GM19397 (cell line): Measurements from ENCODE around the gene INHA.

Experiments
- ATAC-seq: cut with Tn5 transposase; IDR thresholded peaks from one replicate; pipeline ENCODE4 v1.9.1; 2021; ENCODE audit warnings: mild to moderate bottlenecking, moderate library complexity; ENCODE audit not compliant: unreplicated experiment

INHA gene

DNA sequence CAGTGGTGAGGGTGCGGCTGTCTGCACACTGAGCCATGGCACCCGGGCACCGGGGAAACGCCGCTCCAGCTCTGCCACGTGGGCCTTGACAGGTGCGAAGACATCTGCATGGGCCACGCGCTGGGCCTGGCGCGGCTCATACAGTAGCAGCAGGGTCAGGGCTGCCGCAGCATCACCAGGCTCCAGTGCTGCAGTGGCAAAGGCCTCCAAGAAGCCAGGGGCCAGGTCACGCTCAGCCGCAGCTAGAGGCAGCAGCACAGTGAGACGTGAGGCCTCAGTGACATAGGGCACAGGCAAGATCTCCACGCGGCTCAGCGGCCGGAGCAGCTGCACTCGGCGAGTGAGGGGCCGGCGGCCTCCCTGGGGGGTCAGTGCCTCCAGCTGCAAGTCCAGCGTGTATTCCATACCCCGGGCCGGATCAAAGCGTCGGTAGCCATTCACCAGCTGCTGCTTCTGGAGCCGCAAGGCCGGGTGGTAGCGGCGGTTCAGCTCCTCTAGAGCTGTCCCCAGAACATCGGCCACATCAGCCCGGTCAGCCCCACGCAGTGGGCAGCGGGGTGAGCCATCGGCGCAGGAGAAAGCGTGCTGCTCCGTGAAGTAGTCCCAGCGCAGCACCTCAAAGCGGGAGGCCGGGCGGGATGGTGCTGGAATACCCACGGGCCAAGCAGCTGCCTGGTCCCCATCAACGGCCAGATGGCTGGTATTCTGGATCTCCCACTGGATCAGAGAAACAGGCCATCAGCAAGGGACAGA is 32.0 kb upstream of the INHA start:
- no peak for ATAC-seq

GRCh38 chr2:219540784-219541504 is 31.2 kb upstream of the INHA start:
- ATAC-seq = no peak

GRCh38 chr2:219541611-219542180 is 30.4 kb upstream of the INHA start:
- peak; percentile 41 for ATAC-seq

DNA sequence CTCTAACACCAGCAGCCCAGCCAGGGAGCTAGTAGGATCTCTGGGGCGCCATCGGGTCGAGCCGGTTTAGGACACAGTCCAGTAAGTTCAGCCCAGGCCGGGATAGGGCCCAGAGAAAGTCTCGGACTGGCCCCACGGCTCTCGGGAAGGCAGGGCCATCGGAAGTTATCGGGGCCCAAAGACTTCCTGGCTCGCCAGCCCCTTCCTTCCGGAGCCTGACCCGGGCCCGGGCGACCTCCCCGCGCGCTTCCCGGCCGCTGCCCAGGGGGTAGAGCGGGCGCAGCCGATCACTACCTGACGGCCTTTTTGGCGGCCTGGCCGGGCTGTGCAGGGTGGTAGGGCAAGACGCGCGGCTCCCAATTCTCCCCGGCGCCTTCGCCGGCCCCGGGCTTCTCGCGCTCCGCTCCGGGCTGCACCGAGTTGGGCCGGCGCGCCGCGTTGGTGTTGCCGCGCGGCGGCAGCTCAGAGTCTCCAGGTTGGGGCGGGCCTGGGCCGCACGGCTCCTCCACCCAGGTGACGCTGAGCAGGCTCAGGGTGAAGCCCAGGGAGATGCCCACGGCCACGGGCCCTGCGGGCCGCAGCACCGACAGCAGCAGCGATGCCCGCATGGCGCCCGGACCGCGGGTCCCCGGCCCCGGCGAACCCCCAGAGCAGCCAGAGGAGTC is 29.0 kb upstream of the INHA start:
- ATAC-seq = peak; percentile 38

DNA sequence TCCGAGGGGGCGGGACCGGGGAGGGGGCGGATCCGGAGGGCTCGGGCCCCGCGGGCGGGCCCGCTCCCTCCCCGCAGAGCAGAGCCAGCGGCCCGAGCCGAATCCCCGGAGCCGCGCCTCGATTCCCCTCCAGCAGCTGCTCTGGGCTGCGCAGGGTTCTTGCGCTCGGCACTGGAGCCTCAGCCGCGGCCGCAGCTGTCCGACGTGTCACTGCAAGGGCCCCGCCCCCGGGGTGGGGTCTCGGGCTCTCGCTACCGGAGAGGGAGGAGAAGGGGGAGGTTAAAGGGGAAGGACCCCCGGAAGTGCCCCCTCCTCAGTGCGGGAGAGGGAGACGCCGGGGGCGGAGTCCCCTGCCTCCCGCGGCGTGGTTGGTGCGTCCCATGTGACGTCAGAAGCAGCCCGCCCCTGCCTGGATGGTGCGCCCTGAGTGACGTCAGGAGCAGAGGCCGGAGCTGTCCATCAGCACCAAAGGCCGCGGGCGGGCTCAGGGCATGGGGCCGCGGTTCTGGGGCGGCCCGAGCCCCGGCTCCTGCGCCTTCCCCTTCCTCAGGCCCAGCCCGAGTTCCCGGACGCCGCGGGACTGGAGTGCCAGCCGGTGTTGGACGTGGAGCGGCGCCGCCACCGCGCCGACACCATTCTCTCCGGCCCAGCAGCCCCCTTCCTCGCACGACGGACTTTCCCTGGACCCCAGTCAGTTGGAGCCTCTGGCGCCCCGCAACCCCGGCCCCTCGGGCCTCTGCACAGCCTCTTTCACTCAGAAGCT is 28.3 kb upstream of the INHA start, which contains the start of the genes CHPF and TMEM198:
Gene CHPF, minus strand, starts transcription at position 214 of the 763 bp plus-strand sequence. CDS start 271 bp downstream, outside the sequence.
Gene TMEM198, plus strand, starts transcription at position 433 of the 763 bp plus-strand sequence. CDS start 700 bp downstream, outside the sequence.
- ATAC-seq = peak; percentile 75

DNA sequence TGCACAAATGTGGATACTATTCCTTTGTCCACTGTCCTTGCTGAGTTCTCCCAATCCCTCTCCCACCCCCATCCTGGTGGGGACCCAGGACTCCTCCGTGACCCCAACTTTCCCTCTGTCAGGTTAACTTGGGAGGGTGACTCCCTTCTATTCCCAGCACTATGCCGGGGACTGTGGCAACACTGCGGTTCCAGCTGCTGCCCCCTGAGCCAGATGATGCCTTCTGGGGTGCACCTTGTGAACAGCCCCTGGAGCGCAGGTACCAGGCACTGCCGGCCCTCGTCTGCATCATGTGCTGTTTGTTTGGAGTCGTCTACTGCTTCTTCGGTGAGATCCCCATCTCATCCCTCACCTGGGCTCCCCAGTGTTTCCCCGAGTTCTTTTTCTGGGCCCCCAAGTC is 27.5 kb upstream of the INHA start:
- ATAC-seq = no peak

DNA sequence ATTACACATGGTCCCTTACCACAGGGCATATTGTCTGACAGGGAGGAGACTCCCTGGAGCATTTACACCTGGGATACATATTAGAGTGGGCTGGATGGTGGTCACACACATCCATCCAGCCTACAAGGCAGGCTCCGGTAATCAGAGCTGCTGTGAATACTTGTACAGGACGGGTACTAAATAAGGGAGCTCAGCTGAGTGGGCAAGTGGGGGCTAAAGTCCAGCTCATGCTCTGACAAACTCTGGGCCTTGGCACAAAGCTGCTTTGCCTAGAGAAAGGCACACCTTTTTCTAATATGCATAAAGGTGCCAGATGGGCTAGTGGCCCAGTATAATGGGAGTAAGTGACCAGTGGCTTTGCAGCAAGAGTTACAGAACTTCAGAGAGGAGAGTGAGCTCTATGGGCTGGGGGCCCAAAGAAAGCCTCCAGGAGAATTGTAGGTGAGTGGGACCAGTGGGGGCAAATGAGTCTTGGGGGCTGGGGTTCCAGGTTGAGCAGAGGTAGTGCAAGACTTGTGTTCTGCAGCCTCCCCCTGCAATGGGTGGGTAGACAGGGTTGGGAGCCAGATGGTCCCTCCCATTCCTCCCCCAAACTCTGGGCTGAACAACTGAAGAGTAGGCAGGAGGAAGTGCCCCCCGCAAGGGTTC is 26.7 kb upstream of the INHA start:
- ATAC-seq = no peak

- ATAC-seq = no peak
Observed at GRCh38 chr2:219545943-219546352, 26.2 kb upstream of the INHA start.

DNA sequence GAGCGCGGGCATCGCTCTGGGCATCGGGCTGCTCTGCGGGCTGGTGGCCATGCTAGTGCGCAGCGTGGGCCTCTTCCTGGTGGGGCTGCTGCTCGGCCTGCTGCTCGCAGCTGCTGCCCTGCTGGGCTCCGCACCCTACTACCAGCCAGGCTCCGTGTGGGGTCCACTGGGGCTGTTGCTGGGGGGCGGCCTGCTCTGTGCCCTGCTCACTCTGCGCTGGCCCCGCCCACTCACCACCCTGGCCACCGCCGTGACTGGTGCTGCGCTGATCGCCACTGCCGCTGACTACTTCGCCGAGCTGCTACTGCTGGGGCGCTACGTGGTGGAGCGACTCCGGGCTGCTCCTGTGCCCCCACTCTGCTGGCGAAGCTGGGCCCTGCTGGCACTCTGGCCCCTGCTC is 24.5 kb upstream of the INHA start:
- no peak for ATAC-seq

GRCh38 chr2:219548990-219549389 is 23.1 kb upstream of the INHA start:
- ATAC-seq = no peak

GRCh38 chr2:219549619-219550018 is 22.5 kb upstream of the INHA start:
- ATAC-seq = no peak

GRCh38 chr2:219551441-219552381 is 20.4 kb upstream of the INHA start:
- peak; percentile 19 for ATAC-seq

DNA sequence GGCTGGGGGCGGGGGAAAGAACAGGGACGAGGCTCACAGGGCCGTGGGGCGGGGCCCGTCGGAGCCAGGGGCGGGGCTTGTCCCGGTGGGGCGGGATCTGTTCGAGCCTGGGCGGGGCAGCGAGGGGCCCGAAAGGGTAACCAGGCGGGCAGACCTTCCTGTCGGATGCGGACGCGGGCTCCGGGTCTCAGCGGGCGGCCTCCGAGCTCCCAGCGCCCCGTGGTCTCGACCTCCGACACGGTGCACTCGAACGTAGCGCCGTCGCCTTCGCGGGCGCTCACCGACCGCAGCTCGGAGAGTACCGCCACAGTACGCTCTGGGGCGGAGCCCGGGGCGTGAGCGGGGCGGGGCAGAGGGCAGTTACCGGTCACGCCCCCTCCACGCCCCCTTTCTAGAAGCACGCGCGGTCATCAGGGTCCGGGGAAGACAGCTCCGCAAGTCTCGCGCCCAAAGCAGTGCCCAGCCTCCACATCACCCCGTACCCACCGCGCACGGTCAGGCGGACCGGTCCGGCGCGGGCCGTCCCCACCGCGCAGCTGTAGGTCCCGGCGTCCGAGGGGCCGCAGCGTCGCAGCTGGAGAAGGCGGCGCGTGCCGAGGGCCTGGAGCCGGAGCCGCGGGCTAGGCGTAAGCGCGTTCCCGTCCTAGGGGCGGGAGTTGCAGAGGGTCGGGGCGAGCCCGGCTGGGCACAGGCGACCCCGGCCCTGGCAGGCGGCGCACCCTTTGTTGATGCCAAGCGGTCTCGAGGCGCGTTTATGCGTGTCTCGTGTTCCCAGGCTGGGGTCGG is 19.5 kb upstream of the INHA start:
- peak; percentile 94 for ATAC-seq

GRCh38 chr2:219553168-219553417 is 19.0 kb upstream of the INHA start:
- no peak for ATAC-seq

DNA sequence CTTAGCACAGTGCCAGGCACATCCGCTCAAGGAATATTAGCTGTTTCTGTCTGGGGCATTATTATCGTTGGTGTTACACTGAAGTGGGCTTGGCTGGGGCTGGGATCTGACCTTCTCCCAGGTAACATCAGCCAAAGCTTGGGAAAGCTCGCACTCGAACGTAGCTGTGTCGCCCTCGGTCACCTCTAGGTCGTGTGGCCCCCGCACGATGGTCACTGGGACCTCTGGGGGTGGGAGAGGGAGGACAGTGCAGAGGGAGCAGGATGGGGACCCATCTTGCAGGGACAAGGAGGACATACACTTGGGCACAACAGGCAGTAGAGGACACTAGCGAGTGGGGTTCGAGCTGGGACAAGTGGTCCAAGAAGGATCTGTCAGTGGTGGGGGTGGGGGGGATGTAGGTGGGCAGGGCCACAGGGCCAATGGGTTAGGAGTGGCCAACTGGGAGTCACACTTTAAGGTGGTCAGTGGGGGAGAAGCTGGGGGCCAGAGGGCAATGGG is 18.6 kb upstream of the INHA start:
- no peak for ATAC-seq

DNA sequence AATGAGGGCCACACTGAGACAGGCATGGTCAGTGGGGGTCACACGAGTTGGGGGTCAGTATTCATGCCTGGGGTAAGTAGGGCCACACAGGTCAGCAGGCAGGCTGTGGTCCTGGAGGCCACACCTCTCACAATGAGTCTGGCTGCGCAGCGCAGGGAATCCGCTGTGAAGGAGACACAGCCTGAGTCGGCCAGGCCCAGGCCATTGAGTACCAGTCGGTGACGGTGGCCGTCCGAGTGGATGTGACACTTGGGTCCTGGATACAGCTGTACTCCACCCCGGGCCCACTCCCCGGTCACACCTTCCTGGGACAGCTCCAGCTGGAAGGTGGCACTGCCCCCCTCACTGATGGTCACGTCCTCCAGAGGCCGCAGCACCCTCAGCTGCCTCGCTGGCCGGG is 17.8 kb upstream of the INHA start:
- ATAC-seq = no peak

GRCh38 chr2:219555956-219556355 is 16.2 kb upstream of the INHA start:
- no peak for ATAC-seq

GRCh38 chr2:219556413-219556812 is 15.7 kb upstream of the INHA start:
- no peak for ATAC-seq
